Cardiac muscle cell (in vitro differentiated cells and primary cell): ENCODE measurements around the gene GPN2. TPM values are rescaled to one million over a fixed set of nuclear protein-coding genes. Genes with fewer than 3 reads are reported as not detected.

Experiments used
- DNase-seq, 2 donors: peaks; one replicate each; pipeline versions ENCODE4 v3.0.0 to v3.0.0-alpha.2; 2010 to 2017; ENCODE audit warnings: low read depth in 1 of 2, low spot score in 1 of 2
- H3K27ac ChIP-seq: fragments of 200-600 bp; sonication (generic); 2 replicates; pipeline ENCODE4 v1.5.1; 2016
- H3K27me3 ChIP-seq: fragments of 200-600 bp; sonication (generic); 2 replicates; pipeline ENCODE4 v1.6.0; 2016; ENCODE audit warnings: control low read depth
- H3K36me3 ChIP-seq: fragments of 200-600 bp; sonication (generic); 2 replicates; pipeline ENCODE4 v1.5.1; 2016; ENCODE audit warnings: control low read depth
- H3K4me1 ChIP-seq: fragments of 200-600 bp; sonication (generic); 2 replicates; pipeline ENCODE4 v1.8.1; 2017; ENCODE audit warnings: low read depth, mild to moderate bottlenecking, mixed run types
- H3K4me3 ChIP-seq: fragments of 200-600 bp; sonication (generic); 2 replicates; pipeline ENCODE4 v1.5.1; 2016; ENCODE audit warnings: mild to moderate bottlenecking
- H3K9me3 ChIP-seq: fragments of 200-600 bp; sonication (generic); 2 replicates; pipeline ENCODE4 v1.5.1; 2017; ENCODE audit warnings: low read depth, mild to moderate bottlenecking, control low read depth
- polyA plus RNA-seq: library from polyadenylated mRNA; unstranded; fragments of >200 nt; fragmentation: Nextera tagmentation; extraction: Ambion mirVana; gene quantifications from 2 replicates; pipeline ENCODE4 v1.2.1, GENCODE V29; 2016
- total RNA-seq: library from RNA; depleted of rRNA; stranded (reverse); fragments of >200 nt; gene quantifications from 2 replicates; pipeline ENCODE4 v1.2.3, GENCODE V29; 2016
- TF ChIP-seq, protein P1 (sequence below): IDR thresholded peaks from 2 replicates; pipeline ENCODE4 v1.5.1; 2012; ENCODE audit warnings: low read depth, mild to moderate bottlenecking, low read length

The GPN2 gene
- total and polyA plus RNA-seq, 2 experiments from 2014 or later: 18.4 to 32.2 TPM

DNA sequence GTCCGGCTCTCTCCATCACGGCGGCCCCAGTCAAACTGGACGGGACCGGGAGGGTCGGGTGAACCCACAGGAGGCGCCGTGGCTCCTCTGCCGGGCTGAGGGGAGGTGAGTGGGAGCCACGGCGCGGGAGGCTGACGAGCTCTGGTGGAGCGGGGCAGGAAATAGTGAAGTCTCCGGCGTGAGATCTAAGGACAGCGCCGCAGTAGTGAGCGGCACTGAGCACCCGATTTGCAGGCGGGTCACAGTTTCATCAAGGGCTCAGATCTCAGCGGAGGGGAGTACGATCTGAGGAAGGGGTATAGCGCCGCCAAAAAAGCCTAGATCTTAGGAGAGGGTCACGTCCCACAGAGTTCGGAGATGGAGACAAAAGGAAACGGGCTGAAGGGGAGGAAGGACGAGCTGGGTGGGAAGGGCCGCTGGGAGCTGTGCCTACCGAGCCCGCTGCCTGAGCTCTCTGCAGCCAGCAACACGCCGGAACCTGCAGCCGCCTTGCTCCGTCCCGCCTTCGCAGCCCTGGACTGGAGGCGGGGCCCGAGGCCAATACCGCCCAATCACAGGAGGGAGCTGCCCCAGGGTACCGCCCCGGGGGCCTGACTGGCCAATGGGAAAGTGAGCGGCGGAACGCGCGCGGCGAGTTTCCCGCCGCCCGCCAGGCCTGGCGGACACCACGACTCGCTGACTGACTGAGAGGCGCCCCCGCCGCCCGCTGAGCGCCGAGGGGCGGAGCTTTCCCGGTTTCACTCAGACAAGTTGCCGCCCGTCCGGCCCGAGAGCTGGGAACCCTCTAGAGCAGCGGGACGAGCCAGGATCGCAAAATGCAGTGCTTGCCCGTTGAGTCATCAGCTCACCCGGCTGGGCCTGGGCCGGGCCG is 25.2 kb downstream of the GPN2 start:
- Histone ChIP-seq H3K4me1 (no peaks in the 10 kb centered on the region), H3K36me3 (no peaks in the 10 kb centered on the region), H3K27me3 (no peaks in the 10 kb centered on the region), H3K4me3 (peak overlapping the region; percentile 50), H3K27ac (peak overlapping the region; percentile 42), H3K9me3 (no peaks in the 10 kb centered on the region)
- TF ChIP-seq, protein P1, sequence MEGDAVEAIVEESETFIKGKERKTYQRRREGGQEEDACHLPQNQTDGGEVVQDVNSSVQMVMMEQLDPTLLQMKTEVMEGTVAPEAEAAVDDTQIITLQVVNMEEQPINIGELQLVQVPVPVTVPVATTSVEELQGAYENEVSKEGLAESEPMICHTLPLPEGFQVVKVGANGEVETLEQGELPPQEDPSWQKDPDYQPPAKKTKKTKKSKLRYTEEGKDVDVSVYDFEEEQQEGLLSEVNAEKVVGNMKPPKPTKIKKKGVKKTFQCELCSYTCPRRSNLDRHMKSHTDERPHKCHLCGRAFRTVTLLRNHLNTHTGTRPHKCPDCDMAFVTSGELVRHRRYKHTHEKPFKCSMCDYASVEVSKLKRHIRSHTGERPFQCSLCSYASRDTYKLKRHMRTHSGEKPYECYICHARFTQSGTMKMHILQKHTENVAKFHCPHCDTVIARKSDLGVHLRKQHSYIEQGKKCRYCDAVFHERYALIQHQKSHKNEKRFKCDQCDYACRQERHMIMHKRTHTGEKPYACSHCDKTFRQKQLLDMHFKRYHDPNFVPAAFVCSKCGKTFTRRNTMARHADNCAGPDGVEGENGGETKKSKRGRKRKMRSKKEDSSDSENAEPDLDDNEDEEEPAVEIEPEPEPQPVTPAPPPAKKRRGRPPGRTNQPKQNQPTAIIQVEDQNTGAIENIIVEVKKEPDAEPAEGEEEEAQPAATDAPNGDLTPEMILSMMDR: peak; percentile 11
- peak; percentile 98 to 99 for DNase-seq

DNA sequence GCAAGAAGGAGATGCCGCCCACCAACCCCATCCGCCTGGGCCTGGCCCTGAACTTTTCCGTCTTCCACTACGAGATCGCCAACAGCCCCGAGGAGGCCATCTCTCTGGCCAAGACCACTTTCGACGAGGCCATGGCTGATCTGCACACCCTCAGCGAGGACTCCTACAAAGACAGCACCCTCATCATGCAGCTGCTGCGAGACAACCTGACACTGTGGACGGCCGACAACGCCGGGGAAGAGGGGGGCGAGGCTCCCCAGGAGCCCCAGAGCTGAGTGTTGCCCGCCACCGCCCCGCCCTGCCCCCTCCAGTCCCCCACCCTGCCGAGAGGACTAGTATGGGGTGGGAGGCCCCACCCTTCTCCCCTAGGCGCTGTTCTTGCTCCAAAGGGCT is 26.4 kb downstream of the GPN2 start:
- no peaks in the 10 kb centered on the region for H3K4me1 ChIP-seq
- TF ChIP-seq, protein P1: no peak
- no peak for DNase-seq
- H3K4me3 ChIP-seq: no peak overlapping the region
- no peaks in the 10 kb centered on the region for H3K27me3 ChIP-seq
- no peaks in the 10 kb centered on the region for H3K36me3 ChIP-seq
- H3K27ac ChIP-seq: no peak overlapping the region
- no peaks in the 10 kb centered on the region for H3K9me3 ChIP-seq

DNA sequence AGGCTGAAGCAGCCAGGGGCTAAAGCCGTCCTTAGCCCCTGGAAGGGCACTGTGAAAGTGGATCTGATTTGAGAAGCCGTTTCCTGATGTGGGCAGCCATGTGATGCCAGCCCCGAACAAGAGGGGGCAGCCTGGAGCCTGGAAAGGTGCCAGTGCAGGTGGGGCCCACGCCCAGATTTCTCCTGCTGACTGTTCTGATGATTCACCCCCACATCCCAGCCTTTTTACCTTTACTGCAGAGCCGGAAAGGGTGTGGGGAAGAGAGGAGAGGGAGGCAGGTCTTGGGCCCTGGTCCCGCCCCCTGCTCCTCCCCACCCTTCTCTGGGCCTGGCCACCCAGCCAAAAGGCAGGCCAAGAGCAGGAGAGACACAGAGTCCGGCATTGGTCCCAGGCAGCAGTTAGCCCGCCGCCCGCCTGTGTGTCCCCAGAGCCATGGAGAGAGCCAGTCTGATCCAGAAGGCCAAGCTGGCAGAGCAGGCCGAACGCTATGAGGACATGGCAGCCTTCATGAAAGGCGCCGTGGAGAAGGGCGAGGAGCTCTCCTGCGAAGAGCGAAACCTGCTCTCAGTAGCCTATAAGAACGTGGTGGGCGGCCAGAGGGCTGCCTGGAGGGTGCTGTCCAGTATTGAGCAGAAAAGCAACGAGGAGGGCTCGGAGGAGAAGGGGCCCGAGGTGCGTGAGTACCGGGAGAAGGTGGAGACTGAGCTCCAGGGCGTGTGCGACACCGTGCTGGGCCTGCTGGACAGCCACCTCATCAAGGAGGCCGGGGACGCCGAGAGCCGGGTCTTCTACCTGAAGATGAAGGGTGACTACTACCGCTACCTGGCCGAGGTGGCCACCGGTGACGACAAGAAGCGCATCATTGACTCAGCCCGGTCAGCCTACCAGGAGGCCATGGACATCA is 27.1 kb downstream of the GPN2 start, which contains the start of gene SFN:
Gene SFN, plus strand, starts transcription at position 369 of the 904 bp plus-strand sequence. Its CDS starts 64 bp downstream, at position 433.
- H3K4me1 ChIP-seq: no peaks in the 10 kb centered on the region
- no peak within 1 kb of the TSS for H3K4me3 ChIP-seq
- no peaks in the 10 kb centered on the region for H3K36me3 ChIP-seq
- TF ChIP-seq, protein P1: peak; percentile 20
- H3K27ac ChIP-seq: no peak within 1 kb of the TSS
- no peaks in the 10 kb centered on the region for H3K27me3 ChIP-seq
- no peaks in the 10 kb centered on the region for H3K9me3 ChIP-seq
- DNase-seq: no peak

DNA sequence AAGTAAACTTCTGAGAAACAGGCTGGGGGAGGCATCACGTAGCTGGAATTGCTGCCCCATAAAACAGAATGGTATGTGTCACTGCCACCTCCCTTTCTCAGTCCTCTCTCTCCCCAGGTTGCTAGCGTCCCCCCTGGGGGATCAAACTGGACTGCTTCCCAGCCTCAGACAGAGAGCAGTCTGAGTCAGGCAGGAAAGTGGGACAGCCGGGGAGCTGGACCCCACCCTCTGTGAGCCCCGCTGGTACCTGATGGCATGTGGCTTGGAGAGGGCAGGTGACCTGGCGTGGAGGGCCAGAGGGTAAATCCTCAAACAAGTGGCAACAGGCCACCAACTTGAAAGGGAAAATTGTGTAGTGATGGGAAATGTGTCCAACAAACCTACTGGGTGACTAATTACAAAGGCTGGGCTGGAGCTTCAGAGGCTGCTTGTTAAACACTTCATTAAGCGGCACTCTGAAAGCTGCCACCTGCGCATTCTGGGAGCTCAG is 28.1 kb downstream of the GPN2 start:
- Histone ChIP-seq H3K27me3 (no peaks in the 10 kb centered on the region), H3K9me3 (no peaks in the 10 kb centered on the region), H3K27ac (no peak overlapping the region), H3K4me1 (no peaks in the 10 kb centered on the region), H3K4me3 (no peak overlapping the region), H3K36me3 (no peaks in the 10 kb centered on the region)
- DNase-seq: no peak
- TF ChIP-seq, protein P1: no peak

DNA sequence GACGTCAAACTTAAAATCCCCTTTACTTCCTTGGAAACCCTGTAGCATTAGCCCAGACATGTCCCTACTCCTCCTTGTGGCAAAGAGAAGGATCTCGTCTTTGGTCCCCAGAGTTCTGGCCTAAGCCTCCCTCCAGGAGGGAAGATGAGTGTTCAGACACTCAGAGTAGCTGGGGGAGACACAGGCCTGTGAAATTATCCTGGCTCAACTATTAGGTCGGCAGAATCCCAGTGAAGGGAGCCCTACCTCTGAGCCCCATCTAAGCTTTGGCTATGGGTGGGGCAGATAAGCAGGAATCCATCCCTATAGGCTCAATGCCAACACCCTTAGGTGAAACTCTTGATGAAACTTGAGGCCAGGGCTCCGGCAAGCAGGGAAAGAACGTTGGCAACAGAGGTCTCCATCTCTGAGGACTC is 28.8 kb downstream of the GPN2 start:
- H3K27me3 ChIP-seq: no peaks in the 10 kb centered on the region
- DNase-seq: no peak

More for the DNA sequence above, 28.8 kb downstream of the GPN2 start:
- no peak overlapping the region for H3K27ac ChIP-seq
- H3K4me3 ChIP-seq: no peak overlapping the region
- H3K36me3 ChIP-seq: no peaks in the 10 kb centered on the region
- TF ChIP-seq, protein P1: peak; percentile 18
- no peaks in the 10 kb centered on the region for H3K4me1 ChIP-seq
- no peaks in the 10 kb centered on the region for H3K9me3 ChIP-seq
